Neural crest cell (in vitro differentiated cells): ENCODE results near the gene DPEP1. TPM values are rescaled to one million over a fixed set of nuclear protein-coding genes. Genes with fewer than 3 reads are reported as not detected.

Experiments used
- DNase-seq: peaks from one replicate; pipeline ENCODE4 v3.0.0; 2021; ENCODE audit warnings: low read depth, mixed read lengths, low spot score
- H3K27ac Mint-ChIP-seq: one replicate; pipeline ENCODE4 v1.8.0; 2021; ENCODE audit warnings: mild to moderate bottlenecking, mixed read lengths; ENCODE audit not compliant: unreplicated experiment
- H3K27me3 Mint-ChIP-seq: 2 replicates; pipeline ENCODE4 v1.8.0; 2021; ENCODE audit warnings: low read depth, mild to moderate bottlenecking, mixed read lengths
- H3K36me3 Mint-ChIP-seq: 2 replicates; pipeline ENCODE4 v1.8.0; 2021; ENCODE audit warnings: low read depth, mild to moderate bottlenecking, mixed read lengths
- H3K4me1 Mint-ChIP-seq: 2 replicates; pipeline ENCODE4 v1.8.0; 2021; ENCODE audit warnings: mixed read lengths
- H3K4me3 Mint-ChIP-seq: one replicate; pipeline ENCODE4 v1.8.0; 2021; ENCODE audit warnings: mild to moderate bottlenecking, mixed read lengths
- H3K9me3 Mint-ChIP-seq: 2 replicates; pipeline ENCODE4 v1.8.0; 2021; ENCODE audit warnings: mixed read lengths
- CTCF ChIP-seq: fragments of 200-600 bp; sonication (generic); conservative IDR thresholded peaks from 2 replicates; pipeline ENCODE4 v1.5.0; 2021; ENCODE audit warnings: antibody characterized with exemption, mild to moderate bottlenecking
- total RNA-seq: library from RNA; stranded (reverse); gene quantifications from 2 replicates; pipeline ENCODE4 v1.2.1, GENCODE V29; 2021

The DPEP1 gene
- total RNA-seq, 1 donor from 2014 or later: 0.21 TPM

GRCh38 chr16:89602952-89603590 is 10.4 kb upstream of the DPEP1 start:
- Mint-ChIP-seq H3K36me3 (no peaks in the 10 kb centered on the region), H3K4me1 (peaks cover 14% of the 10 kb centered on the region), H3K9me3 (no peaks in the 10 kb centered on the region), H3K27ac (no peak overlapping the region), H3K27me3 (no peaks in the 10 kb centered on the region), H3K4me3 (peak overlapping the region; percentile 36)
- no peak for TF ChIP-seq CTCF
- no peak for DNase-seq

DNA sequence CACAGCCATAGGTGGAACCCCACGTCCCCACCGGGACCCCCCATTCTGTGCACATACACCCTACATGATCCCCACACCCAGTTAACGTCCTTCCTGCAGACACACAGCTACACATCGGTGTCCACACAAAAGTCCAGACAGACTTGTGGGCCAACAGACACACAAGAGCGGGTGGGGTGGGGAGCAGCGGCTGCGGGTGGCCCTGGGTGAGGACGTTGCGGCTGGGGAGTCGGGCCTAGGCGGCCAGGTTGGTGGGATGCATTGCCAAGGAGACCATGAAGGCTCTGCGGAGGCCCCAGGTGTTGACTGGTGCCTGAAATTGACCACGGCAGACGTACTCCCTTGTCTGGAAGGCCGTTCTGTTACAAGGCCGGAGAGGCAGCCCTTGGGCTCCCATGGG is 8.7 kb upstream of the DPEP1 start:
- H3K4me1 Mint-ChIP-seq: peaks cover 14% of the 10 kb centered on the region
- no peak overlapping the region for H3K27ac Mint-ChIP-seq
- no peaks in the 10 kb centered on the region for H3K9me3 Mint-ChIP-seq
- no peaks in the 10 kb centered on the region for H3K27me3 Mint-ChIP-seq
- H3K4me3 Mint-ChIP-seq: no peak overlapping the region
- no peaks in the 10 kb centered on the region for H3K36me3 Mint-ChIP-seq
- no peak for DNase-seq
- TF ChIP-seq CTCF: no peak

DNA sequence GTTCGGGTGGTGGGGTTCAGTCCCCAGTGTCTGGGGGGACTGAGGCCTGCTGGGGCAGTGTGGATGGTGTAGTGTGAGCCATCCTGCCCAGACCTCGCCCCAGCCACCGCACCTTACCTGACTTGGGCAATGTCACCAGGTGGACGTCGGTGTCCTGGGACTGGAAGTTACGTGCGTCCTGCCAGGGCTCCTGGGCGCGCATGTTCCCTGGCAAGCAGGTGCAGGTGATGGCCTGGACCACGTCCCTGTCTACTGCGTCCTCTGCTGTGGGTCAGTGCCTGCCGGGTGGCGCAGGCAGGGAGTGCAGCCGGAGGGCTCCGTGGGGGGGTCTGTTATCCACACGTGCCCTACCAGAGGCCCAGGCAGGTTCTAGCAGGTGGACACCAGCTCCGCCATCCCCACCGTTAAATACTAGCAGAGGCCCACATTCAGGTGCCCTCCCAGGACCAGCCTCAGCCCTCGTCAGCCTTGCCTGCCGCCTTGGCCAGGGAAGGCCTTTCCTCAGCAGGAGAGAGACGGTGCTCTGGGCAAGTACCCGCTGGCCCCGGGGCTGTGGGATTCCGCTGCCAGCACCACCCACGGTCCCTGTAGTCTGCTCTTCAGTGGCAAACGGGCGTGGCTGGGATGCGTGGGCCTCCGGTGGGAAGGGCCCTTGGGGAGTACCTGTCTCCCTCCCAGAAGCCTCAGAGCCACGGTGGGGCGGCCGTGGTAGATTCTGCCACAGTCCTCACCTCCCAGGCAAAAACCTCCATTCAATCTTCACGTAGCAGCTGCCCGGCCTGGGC is 8.1 kb upstream of the DPEP1 start:
- H3K27ac Mint-ChIP-seq: no peak overlapping the region
- H3K4me1 Mint-ChIP-seq: peaks cover 14% of the 10 kb centered on the region
- no peaks in the 10 kb centered on the region for H3K9me3 Mint-ChIP-seq
- H3K4me3 Mint-ChIP-seq: no peak overlapping the region
- no peaks in the 10 kb centered on the region for H3K27me3 Mint-ChIP-seq
- no peaks in the 10 kb centered on the region for H3K36me3 Mint-ChIP-seq
- TF ChIP-seq CTCF: no peak
- no peak for DNase-seq

DNA sequence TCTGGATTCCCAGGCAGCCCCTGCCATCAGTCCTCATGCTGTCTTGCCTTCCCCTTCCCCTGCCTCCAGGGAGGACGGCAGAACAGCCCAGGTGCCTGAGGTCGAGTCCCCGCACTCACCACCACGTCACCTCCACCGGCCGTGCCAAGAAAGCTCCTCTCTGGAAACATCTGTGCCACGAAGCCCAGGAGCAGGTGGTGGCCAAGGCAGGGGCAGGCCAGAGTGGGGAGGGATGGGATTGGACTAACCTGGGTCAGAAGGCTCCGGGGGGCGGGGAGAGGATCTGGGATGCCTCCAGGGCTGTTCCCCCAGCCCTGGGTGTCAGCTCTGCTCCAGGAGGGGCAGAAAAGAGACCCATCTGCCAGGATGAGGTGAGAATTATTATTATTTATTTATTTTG is 7.4 kb upstream of the DPEP1 start:
- H3K36me3 Mint-ChIP-seq: no peaks in the 10 kb centered on the region
- no peak overlapping the region for H3K4me3 Mint-ChIP-seq
- H3K4me1 Mint-ChIP-seq: peaks cover 14% of the 10 kb centered on the region
- H3K27me3 Mint-ChIP-seq: no peaks in the 10 kb centered on the region
- H3K27ac Mint-ChIP-seq: no peak overlapping the region
- no peak for TF ChIP-seq CTCF
- H3K9me3 Mint-ChIP-seq: no peaks in the 10 kb centered on the region
- DNase-seq: no peak

GRCh38 chr16:89607453-89607852 is 6.0 kb upstream of the DPEP1 start:
- Mint-ChIP-seq H3K27ac (peak overlapping the region; percentile 78), H3K9me3 (no peaks in the 10 kb centered on the region), H3K36me3 (no peaks in the 10 kb centered on the region), H3K27me3 (no peaks in the 10 kb centered on the region), H3K4me3 (no peak overlapping the region), H3K4me1 (peaks cover 15% of the 10 kb centered on the region)
- no peak for DNase-seq
- TF ChIP-seq CTCF: no peak
